ENCODE results near the gene RHEBL1.

The RHEBL1 gene

DNA sequence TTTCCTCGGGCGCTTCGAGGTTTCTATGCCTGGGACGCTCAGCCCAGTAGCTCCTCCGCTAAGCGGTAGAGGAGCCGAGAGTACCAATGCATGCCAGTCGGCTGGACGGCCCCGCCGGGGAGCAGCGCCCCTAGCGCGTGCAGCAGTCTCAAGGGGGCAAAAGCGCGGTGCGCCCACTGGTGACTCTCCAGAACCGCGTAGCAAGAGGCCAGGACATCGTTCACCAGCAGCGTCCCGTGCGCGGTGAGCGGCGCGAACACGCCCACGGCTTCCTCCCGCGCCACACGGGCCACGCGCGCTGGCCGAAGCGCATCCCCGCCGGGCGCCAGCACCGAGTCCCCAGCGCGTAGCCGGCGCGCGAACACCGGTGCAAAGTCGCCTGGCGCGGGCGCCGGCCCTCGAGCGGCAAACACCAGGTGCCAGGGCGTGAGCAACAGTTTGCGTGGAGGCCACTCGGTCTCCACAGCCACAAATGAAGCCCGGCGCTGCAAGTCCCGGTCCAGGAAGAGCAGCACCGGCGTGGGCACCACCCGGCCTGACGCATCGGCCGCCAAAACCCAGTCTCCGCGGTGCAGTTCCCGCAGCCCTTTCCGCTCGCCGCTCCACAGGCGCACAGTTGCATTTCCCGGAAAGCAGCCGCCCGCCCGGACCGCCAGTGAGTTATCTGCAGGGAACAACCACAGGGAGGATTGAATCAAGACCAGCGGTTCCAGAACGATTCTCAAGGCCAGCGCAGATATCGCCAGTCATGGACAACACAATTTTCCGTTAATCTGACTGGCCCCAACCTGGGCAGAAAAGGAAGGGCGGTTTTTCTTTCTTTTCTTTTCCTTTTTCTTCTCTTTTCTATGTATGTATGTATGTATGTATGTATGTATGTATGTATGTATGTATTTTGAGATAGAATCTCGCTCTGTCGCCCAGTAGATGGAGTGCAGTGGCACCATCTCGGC is 20.3 kb upstream of the RHEBL1 start (continued):
- TF ChIP-seq, protein P1, sequence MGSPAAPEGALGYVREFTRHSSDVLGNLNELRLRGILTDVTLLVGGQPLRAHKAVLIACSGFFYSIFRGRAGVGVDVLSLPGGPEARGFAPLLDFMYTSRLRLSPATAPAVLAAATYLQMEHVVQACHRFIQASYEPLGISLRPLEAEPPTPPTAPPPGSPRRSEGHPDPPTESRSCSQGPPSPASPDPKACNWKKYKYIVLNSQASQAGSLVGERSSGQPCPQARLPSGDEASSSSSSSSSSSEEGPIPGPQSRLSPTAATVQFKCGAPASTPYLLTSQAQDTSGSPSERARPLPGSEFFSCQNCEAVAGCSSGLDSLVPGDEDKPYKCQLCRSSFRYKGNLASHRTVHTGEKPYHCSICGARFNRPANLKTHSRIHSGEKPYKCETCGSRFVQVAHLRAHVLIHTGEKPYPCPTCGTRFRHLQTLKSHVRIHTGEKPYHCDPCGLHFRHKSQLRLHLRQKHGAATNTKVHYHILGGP (tag by site-specific recombination; IDR thresholded peaks at IDR 0.05), result no peak
- TF ChIP-seq, protein P2, sequence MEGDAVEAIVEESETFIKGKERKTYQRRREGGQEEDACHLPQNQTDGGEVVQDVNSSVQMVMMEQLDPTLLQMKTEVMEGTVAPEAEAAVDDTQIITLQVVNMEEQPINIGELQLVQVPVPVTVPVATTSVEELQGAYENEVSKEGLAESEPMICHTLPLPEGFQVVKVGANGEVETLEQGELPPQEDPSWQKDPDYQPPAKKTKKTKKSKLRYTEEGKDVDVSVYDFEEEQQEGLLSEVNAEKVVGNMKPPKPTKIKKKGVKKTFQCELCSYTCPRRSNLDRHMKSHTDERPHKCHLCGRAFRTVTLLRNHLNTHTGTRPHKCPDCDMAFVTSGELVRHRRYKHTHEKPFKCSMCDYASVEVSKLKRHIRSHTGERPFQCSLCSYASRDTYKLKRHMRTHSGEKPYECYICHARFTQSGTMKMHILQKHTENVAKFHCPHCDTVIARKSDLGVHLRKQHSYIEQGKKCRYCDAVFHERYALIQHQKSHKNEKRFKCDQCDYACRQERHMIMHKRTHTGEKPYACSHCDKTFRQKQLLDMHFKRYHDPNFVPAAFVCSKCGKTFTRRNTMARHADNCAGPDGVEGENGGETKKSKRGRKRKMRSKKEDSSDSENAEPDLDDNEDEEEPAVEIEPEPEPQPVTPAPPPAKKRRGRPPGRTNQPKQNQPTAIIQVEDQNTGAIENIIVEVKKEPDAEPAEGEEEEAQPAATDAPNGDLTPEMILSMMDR (tag by site-specific recombination; IDR thresholded peaks at IDR 0.05), result peak; percentile 95
- TF ChIP-seq MYNN (tag by site-specific recombination; IDR thresholded peaks at IDR 0.05; ENCODE audit: borderline replicate concordance), result no peak
- TF ChIP-seq, protein P3, sequence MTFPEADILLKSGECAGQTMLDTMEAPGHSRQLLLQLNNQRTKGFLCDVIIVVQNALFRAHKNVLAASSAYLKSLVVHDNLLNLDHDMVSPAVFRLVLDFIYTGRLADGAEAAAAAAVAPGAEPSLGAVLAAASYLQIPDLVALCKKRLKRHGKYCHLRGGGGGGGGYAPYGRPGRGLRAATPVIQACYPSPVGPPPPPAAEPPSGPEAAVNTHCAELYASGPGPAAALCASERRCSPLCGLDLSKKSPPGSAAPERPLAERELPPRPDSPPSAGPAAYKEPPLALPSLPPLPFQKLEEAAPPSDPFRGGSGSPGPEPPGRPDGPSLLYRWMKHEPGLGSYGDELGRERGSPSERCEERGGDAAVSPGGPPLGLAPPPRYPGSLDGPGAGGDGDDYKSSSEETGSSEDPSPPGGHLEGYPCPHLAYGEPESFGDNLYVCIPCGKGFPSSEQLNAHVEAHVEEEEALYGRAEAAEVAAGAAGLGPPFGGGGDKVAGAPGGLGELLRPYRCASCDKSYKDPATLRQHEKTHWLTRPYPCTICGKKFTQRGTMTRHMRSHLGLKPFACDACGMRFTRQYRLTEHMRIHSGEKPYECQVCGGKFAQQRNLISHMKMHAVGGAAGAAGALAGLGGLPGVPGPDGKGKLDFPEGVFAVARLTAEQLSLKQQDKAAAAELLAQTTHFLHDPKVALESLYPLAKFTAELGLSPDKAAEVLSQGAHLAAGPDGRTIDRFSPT (tag by site-specific recombination; IDR thresholded peaks at IDR 0.05), result peak; percentile 34; the same call in 1 of the 2 replicates
- TF ChIP-seq ZFHX2 (tag by site-specific recombination; conservative IDR thresholded peaks at IDR 0.05), result peak; percentile 54
- TF ChIP-seq ZIC2 (tag by site-specific recombination; IDR thresholded peaks at IDR 0.05), result peak; percentile 84
- no peak for TF ChIP-seq TRIM28 (IDR thresholded peaks at IDR 0.05; ENCODE audit: borderline replicate concordance, low read length)
- TF ChIP-seq ZBTB20 (tag by site-specific recombination; IDR thresholded peaks at IDR 0.05), result peak; percentile 46; the same call in 1 of the 2 replicates
- no peak for TF ChIP-seq ZNF121 (tag by site-specific recombination; IDR thresholded peaks at IDR 0.05)
- peak; percentile 80 for TF ChIP-seq GLIS2 (tag by site-specific recombination; IDR thresholded peaks at IDR 0.05)
- TF ChIP-seq ZBTB8A (tag by site-specific recombination; IDR thresholded peaks at IDR 0.05), result peak; percentile 48
- TF ChIP-seq ZNF223 (tag by site-specific recombination; IDR thresholded peaks at IDR 0.05), result no peak
- no peak for TF ChIP-seq ZNF596 (tag by site-specific recombination; IDR thresholded peaks at IDR 0.05)
- TF ChIP-seq ZNF610 (tag by site-specific recombination; IDR thresholded peaks at IDR 0.05; ENCODE audit: borderline replicate concordance), result peak; percentile 98
- no peak for TF ChIP-seq ZNF292 (tag by site-specific recombination; IDR thresholded peaks at IDR 0.05; ENCODE audit: borderline replicate concordance, low read depth)
- TF ChIP-seq, protein P4, sequence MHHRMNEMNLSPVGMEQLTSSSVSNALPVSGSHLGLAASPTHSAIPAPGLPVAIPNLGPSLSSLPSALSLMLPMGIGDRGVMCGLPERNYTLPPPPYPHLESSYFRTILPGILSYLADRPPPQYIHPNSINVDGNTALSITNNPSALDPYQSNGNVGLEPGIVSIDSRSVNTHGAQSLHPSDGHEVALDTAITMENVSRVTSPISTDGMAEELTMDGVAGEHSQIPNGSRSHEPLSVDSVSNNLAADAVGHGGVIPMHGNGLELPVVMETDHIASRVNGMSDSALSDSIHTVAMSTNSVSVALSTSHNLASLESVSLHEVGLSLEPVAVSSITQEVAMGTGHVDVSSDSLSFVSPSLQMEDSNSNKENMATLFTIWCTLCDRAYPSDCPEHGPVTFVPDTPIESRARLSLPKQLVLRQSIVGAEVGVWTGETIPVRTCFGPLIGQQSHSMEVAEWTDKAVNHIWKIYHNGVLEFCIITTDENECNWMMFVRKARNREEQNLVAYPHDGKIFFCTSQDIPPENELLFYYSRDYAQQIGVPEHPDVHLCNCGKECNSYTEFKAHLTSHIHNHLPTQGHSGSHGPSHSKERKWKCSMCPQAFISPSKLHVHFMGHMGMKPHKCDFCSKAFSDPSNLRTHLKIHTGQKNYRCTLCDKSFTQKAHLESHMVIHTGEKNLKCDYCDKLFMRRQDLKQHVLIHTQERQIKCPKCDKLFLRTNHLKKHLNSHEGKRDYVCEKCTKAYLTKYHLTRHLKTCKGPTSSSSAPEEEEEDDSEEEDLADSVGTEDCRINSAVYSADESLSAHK (tag by site-specific recombination; IDR thresholded peaks at IDR 0.05), result no peak
- no peak; the same call in 1 of the 2 replicates for TF ChIP-seq ZEB2 (tag by site-specific recombination; IDR thresholded peaks at IDR 0.05)
- no peak for TF ChIP-seq ZNF404 (tag by site-specific recombination; IDR thresholded peaks at IDR 0.05)
- TF ChIP-seq ZNF155 (tag by site-specific recombination; IDR thresholded peaks at IDR 0.05), result no peak
- TF ChIP-seq ZNF169 (tag by site-specific recombination; IDR thresholded peaks at IDR 0.05), result no peak
- TF ChIP-seq, protein P5, sequence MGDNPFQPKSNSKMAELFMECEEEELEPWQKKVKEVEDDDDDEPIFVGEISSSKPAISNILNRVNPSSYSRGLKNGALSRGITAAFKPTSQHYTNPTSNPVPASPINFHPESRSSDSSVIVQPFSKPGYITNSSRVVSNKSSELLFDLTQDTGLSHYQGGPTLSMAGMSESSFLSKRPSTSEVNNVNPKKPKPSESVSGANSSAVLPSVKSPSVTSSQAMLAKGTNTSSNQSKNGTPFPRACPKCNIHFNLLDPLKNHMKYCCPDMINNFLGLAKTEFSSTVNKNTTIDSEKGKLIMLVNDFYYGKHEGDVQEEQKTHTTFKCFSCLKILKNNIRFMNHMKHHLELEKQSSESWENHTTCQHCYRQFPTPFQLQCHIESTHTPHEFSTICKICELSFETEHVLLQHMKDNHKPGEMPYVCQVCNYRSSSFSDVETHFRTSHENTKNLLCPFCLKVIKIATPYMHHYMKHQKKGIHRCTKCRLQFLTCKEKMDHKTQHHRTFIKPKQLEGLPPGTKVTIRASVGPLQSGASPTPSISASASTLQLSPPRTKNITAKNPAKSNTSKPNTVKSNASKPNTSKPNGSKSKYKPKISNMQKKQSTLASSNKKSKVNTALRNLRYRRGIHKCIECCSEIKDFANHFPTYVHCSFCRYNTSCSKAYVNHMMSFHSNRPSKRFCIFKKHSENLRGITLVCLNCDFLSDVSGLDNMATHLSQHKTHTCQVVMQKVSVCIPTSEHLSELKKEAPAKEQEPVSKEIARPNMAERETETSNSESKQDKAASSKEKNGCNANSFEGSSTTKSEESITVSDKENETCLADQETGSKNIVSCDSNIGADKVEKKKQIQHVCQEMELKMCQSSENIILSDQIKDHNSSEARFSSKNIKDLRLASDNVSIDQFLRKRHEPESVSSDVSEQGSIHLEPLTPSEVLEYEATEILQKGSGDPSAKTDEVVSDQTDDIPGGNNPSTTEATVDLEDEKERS (tag by site-specific recombination; IDR thresholded peaks at IDR 0.05), result no peak
- no peak for TF ChIP-seq ZNF391 (tag by site-specific recombination; IDR thresholded peaks at IDR 0.05; ENCODE audit: borderline replicate concordance, low read depth)
- no peak for TF ChIP-seq REPIN1 (tag by site-specific recombination; IDR thresholded peaks at IDR 0.05; ENCODE audit: low read depth)
- no peak for TF ChIP-seq IKZF3 (tag by site-specific recombination; IDR thresholded peaks at IDR 0.05)
- TF ChIP-seq, protein P6, sequence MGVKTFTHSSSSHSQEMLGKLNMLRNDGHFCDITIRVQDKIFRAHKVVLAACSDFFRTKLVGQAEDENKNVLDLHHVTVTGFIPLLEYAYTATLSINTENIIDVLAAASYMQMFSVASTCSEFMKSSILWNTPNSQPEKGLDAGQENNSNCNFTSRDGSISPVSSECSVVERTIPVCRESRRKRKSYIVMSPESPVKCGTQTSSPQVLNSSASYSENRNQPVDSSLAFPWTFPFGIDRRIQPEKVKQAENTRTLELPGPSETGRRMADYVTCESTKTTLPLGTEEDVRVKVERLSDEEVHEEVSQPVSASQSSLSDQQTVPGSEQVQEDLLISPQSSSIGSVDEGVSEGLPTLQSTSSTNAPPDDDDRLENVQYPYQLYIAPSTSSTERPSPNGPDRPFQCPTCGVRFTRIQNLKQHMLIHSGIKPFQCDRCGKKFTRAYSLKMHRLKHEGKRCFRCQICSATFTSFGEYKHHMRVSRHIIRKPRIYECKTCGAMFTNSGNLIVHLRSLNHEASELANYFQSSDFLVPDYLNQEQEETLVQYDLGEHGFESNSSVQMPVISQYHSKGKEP (tag by site-specific recombination; IDR thresholded peaks at IDR 0.05), result no peak
- no peak for TF ChIP-seq ZFP41 (tag by site-specific recombination; IDR thresholded peaks at IDR 0.05; ENCODE audit: borderline replicate concordance)
